MV-4-11 (cell line): ENCODE data around the gene RPLP1.

Source experiments
- DNase-seq: peaks from one replicate; lab custom pipeline; 2025; lab: John Stamatoyannopoulos, UW

Gene RPLP1

DNA sequence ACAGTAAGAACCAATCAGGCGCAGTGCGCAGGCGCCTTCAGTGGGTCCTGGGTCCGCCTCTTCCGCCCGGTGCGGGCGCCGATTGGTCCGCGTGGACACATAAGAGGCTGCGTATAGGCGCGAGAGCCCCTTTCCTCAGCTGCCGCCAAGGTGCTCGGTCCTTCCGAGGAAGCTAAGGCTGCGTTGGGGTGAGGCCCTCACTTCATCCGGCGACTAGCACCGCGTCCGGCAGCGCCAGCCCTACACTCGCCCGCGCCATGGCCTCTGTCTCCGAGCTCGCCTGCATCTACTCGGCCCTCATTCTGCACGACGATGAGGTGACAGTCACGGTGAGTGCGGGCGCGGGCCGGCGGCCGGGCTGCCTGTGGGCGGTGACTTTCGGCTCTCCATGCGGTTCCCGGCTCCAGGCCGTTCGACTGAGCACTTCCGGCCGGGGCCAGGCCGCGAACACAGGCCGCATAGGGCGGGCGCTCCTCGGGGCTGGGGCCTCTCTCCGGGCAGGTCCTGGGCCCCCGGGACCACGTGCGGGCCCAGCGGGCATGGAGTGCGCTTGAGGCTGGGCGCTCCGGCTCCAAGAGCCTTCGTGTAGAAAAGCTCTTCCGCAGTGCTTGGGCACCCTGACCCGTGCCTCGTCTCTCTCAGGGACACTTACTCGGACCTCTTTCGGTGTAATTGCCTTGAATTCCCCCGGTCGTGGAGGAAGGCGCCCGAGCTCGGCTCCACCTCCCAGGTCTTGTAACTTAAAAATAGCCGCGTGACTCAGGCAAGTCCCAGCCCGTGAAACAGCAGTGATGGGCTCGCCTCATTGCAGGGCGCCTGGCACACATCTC, at the start of gene RPLP1:
TSS of gene RPLP1 (plus strand) at position 127 of the 830 bp plus-strand sequence. CDS start at position 258, 131 bp downstream.
- peak; percentile 95 for DNase-seq

DNA sequence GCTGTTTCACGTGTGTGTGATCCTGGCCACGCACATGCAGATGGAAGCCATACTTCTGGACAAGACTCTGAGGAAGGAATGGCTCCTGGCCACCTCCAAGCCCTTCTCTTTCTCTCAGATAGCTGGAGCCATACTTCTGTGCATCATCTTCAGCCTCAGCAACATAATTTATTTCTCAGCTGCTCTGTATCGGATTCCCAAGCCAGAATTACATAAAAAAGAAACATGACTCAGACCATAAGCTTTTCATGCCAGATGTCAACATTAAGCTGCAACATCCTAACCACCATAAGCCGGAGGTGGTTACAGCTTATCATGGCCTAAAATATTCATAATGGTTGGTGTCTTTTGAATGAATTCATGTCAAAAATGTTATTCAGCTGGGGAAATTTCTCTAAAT, 49.0 kb upstream of the RPLP1 start:
- DNase-seq: peak; percentile 72

DNA sequence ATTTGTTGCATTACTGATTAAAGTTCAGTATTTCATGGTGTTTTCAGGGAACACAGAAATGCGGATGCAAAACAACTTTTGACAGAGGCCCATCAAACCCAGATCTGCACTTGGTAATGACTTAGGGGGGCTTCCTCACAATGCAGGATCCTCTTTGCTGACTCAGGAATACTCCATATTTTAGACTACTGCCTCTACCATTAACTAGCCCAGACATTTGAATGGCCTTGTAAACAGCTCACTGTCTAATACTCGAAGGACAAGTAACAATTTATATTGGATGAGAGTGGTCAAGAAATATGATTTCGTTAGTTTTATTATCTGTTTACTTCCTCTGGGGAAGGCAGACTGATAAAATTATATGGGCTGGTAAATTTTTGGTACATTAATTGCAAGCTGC, 47.5 kb upstream of the RPLP1 start:
- DNase-seq: no peak

DNA sequence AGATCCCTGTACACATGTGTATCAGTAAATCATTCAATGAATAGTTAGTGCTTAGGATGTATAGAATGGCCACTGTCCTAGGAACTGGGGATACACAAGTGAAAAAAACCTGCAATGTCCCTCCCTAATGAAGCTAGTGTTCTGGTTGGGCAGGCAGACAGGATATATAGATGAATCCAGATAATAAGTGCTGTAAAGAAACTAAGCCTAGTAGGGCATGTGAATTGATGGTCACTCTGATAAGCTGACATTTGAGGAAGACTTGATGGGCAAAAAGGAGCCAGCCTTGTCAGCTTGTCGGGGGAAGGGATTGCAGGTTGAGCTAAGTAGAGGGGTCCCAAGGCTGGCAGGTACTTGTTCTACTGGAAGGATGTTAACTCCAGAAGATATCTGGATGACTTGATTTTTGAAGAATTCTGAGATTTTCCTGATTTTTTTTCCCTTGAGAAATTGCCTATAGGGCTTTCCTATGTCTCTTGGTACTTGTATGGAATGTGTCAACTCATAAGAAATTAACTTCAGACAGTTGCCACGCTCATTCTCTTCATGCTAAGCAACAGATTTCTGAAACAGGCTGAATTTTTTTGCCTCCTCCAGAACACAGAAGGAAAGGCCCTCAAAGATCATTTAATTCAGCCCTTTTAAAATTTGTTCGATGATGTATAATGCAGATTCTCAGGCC, 44.8 kb upstream of the RPLP1 start:
- no peak for DNase-seq

DNA sequence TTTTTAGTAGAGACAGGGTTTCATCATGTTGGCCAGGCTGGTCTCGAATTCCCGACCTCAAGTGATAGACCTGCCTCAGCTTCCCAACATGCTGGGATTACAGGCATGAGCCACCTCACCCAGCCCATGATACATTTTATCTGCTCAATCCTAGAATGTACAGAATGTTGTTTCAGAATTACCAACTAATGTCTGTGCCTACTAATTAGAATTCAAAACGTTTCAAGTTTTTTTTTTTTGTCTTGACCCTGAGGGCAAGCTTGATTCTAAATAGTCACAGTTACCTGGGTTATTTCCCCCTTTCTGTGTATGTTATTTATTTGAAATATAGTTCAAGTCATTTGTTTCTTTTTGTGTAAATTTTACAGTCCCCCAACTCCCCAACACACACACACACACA, 43.8 kb upstream of the RPLP1 start:
- no peak for DNase-seq

DNA sequence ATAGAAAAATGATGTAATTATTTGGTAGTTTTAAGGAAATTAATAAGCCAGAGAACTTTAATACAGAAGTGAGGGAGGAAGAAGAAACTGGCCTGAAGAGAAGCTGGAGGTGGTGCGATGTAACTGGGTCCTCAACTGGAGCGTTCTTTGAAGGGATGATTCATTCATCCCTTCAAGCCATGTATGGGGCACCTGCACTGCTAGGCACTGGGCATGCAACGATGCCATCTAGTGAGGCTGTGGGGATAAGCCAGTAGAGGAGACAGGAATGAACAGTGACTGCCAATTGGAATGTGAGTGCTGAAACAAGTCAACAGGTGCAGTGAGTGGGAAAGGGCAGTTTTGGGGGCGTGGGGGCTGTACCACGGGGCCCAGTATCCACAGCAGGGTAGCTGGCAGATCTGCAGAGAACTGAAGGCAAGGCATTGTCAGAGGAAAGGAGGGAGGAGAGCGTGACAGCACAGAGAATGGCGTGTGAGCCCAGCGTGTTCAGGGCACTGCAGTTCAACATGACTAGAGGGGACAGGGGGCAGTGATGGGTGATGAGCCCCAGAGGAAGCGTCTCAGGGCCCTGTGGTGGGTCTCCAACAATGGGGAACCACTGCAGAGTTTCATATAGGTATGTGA, 42.3 kb upstream of the RPLP1 start:
- DNase-seq: peak; percentile 57

DNA sequence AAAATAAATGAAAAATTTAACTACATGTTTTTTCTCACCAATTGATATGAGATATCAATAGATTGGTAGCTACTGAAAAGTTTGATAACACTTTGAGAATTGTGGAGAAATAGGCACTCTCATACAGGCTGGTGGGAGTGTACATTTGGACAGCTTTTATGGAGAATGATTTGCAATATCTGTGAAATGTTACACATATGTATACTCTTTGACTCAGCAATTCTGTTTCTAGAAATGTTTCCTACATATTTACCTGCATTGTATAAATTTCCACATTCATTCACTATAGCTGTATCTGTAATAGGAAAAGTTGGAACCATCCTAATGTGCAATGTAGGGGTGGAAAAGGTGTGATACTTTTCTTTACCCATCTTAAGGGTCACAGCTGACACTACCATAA, 40.3 kb upstream of the RPLP1 start:
- no peak for DNase-seq

DNA sequence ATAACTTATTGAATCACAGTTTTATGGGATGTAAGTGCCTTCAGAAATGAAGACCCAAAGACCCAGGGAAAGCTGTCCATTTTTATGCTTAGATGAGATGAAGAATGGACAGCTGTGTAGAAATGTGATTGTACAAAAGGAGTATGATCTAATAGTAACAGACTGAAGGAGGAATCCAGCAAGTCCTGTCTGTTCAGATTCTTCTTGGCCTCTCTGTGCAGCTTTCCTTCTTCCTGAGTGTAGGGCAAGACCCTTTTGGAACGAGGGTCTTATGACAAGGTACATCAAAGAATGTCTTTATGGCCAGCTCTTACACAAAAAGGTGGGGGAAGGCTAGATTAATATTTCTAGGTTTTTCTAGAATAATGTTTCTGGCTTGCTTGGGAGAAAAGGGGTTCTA, 39.9 kb upstream of the RPLP1 start:
- DNase-seq: no peak

DNA sequence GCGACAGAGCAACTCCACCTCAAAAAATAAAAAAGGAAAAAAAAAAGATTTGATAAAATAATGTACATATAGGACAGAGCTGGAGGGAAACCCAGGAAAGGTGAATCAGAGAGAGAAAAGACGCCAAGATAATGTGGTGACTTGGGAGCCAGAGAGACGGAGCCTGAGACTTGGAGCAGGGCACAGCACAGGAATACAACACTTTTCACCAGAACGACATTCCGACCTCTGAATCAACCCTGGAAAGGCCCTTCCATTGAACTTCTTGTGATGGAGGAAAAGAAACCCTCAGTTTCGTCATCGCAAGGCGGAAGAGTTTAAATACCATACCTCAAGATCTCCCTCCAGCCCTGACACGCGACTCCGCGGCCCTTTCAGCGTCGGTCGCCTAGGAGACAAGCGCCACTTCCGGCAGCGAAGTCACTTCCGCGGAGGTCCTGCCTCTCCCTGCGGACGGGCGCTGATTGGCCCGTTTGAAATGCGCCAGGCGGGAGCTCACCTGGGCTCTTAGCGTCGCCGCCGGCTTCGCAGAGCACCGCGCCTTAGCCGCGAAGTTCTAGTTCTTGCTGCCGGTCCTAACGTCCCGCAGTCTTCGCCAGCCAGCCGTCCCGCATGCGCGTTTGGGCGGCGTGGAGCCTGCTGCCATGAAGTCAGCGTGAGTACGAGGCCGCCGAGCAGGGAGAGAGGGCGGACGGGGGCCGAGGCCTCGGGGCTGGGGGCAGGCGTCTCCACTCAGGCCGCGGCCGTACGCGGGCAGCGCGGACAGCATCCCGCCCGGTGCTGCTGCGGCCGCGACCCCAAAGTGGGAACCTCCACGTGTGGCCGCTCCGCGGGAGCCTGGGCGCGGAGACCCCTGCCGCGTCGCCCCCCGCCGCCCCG, 38.6 kb upstream of the RPLP1 start, which contains the start of gene KIF23:
TSS of gene KIF23 (plus strand) at position 528 of the 879 bp plus-strand sequence. CDS start at position 645, 117 bp downstream.
- peak; percentile 96 for DNase-seq

DNA sequence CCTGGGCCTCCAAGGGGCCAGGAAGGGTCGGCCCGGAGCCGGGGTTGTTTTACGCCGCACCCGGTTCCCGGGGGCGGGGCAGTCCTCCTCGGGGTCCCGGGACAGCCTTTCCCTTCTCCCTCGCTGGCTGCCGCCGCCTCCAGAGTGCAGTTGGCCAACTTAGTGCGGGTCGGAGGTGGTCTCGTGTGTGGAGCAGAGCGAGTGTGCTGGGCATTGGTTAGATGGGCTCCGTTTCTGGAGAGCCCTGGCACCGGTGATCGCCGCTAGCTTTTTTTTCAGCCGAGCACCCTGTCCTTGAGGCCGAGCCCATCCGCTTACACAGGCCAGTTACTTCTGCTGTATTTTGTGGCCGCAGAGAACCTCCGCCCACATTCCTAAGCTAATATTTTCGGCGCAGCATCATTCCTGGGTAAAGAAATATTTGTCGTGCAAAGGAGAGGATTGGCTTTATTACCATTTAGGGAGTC, 37.9 kb upstream of the RPLP1 start:
- DNase-seq: peak; percentile 26

DNA sequence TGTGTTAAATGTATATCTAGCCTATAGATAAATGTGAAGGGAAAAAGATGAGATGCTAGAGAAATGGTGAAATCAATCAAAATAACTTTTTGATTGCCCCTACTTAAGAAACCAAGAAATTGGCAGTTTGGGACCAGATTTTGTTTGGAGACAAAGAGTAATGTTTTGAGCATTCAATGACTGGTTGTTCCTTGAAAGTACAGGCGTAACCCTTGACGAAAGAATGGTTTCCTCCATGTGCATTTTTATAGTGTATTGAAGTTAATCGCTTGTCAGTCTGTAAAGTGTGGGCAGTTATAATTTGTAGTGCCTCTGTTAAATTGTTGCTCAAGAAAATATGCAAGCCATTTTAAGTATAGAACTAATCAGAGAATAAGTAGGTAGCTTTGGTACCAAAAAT, 37.2 kb upstream of the RPLP1 start:
- no peak for DNase-seq

DNA sequence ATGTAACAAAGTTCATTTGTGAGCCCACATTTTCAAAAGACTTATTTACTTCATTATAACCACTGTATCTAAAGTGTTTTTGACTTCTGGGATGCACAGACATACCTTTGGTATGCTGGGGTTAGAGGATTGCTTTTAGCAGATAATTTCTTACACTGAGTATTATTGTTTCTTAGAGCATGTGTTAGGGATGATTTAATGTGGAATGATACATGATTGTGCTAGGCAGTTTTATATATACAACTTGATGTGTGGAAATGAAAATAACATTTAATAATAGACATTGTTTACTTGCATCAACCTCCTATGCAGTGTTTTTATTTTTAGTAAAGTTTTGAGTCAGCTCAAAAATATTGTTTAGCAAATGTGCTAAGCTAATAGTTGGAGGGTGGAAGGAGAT, 35.0 kb upstream of the RPLP1 start:
- no peak for DNase-seq

DNA sequence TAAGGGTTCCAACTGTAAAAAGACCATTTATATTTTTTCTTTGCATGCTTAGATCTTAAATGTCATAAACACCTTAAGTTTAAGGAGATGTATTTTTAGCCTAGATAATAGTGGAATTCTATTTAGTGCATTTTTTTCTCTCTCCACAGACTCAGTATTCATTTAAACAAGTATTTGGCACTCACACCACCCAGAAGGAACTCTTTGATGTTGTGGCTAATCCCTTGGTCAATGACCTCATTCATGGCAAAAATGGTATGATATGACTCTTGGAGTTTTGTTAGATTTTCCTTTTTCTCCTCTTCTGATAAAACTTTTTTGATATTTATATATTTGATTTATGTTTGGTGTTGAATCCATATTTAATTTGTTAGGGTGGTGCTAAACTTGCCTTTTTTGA, 31.1 kb upstream of the RPLP1 start:
- no peak for DNase-seq

DNA sequence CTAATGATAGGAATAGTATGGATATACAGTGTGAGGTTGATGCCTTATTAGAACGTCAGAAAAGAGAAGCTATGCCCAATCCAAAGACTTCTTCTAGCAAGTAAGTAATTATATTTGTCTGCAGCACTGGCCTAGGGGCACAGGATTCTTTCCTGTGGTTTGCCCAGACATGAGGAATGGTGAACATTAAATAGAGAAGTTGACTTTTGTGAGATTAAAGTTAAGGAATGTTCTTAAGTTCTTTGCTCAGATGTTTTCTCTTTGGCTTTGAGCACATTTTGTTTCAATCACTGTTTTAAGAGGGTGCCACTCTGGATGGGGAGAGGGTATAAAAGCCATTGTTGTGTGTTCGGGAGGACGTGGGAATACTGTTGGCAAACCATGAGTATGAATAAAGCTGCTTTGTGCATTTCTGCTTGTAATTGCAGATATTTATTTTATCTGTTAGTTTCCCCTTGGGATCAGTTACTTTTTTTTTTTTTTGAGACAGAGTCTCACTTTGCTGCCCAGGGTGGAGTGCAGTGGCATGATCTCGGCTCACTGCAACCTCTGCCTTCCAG, 30.2 kb upstream of the RPLP1 start:
- DNase-seq: no peak

DNA sequence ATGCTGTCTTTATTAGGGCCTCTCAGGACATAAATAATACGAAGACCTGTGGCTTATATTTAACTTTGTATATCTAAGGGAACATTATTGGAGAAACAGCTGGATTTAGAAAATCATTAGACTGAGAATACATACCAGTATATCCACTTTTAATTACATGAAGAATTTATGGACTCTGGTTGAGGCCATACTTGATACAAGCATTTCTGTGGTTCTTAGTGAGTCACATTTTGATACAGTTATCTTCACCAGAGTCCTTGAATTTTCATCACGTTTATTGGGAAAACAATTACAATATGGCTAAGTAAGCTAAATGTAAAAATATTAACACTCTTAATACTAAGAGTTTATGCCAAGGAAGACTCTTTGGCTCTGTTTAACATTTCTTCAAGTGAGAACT, 28.6 kb upstream of the RPLP1 start:
- DNase-seq: no peak

DNA sequence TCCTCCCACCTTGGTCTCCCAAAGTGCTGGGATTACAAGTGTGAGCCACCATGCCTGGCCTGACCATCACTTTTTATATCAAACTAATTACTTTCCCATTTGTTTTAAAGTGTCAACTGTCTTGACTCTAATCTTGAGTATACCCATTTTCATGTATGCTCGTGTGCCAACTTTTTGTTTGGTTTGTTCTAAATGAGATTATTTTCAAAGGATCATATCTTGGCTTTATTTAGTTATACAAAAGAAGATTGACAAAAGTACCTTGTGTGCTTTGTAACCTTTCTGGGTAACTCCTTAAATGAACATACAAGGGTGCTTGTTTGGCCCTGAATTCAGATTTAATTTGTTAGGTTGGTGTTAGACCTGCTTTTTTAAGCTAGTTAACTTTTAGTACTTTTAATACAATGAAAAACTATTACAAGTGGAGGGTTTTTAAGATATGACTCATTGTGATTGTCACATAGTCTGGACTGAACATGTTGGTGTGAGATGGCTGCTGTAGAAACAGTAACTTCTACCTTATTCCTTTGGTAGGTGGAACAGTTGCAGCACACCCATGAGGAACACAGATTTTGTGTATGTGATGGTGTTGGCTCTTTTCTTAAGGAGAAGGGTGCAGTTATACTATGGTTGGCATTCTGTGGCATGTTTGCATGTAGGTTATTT, 27.7 kb upstream of the RPLP1 start:
- no peak for DNase-seq

DNA sequence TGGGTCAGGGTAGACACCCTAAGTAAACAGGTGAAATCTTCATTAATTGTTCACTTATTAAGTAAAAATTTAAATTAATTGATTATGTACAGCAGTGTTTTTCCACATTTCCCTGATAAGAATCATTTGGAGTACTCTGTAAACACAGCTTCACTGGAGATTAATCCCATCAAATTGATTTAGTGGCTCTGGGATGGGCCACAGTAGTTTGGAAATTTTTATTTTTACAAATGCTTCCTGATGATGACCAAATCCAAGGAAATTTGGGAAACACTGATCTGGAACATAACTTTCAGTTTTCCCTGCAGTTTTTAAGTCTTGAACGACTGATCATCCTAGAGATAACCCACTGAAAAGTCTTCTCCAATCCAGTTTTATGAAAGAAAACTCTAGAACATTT, 18.8 kb upstream of the RPLP1 start:
- no peak for DNase-seq

DNA sequence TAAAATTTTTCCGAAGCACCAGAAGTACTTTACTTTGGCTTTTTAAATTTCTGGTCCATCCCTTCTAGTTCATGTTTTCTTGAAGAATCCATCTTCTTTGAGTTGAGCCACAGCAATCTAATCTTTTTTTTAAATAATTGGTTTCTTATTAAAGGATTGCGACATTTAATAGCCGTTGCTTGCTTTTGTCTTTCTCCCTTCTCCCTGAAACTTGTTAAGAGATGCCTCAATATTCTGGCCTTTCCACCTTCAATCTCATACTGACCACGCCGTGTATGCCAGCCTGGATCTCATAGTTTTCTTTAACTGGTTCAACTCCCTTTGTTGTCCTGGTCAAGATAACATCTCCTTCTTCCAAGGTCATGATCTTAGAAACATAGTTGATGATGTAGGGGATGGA, 18.4 kb upstream of the RPLP1 start:
- no peak for DNase-seq

DNA sequence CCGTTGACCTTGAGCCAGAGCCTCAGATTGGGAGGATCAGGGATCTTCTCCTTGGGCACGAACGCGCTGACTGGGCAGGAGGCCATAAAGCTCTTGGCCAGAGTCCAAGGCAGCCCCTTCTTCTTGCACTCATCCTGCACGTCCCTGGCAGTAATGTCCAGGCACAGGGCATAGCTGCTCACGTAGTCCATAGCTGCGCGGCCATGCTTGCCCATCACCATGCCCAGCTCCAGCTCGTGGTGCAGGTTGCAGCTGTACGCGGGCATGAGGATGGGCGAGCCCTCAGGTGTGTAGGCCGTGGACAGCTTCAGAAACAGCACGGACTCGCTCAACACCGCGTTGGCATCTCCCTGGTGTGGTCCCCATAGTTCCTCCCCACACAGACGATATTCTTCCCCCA, 17.9 kb upstream of the RPLP1 start:
- no peak for DNase-seq

DNA sequence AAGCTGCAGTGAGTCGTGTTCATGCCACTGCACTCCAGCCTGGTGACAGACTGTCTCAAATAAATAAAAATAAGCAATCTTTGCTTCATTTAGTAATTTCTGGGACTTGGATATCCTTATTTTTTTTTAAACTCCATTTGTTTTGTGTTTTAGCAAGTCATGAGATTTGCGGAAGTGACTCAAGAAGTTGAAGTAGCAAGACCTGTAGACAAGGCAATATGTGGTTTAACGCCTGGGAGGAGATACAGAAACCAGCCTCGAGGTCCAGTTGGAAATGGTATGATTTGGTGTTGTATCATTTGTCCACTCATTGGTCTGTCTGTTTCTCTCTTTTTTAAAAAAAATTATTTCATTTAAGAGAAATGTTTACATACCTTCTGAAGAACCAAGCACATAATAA, 16.6 kb upstream of the RPLP1 start:
- DNase-seq: no peak

DNA sequence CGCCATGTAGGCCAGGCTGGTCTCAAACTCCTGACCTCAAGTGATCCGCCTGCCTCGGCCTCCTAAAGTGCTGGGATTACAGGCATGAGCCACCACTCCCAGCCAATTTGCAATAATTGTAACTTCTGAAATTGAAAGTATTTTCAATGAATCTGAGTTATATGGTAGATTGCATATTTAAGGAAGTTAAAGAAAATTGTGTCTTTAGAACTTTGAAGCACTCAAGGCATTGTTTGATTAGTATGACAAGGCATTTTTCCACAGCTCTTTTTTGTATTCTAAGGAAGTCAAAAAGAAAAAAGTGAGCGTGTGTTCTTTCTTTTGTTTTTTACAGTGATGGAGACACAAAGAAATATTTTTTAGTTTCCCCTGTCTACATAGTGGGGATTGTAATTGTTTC, 15.7 kb upstream of the RPLP1 start:
- peak; percentile 29 for DNase-seq
